Urinary bladder (tissue), 4 donors: ENCODE measurements around the gene ETV4. TPM values are rescaled to one million over a fixed set of nuclear protein-coding genes. Genes with fewer than 3 reads are reported as not detected.

Source experiments
- DNase-seq: peaks from one replicate; pipeline ENCODE4 v3.0.0-alpha.2; 2015; ENCODE audit errors: extremely low spot score
- H3K27ac ChIP-seq: one replicate; pipeline ENCODE4 v1.5.1; 2013; ENCODE audit warnings: low read depth, mild to moderate bottlenecking, moderate library complexity
- H3K36me3 ChIP-seq: one replicate; pipeline ENCODE4 v1.6.1; 2013; ENCODE audit warnings: mild to moderate bottlenecking, moderate library complexity; ENCODE audit not compliant: insufficient read depth
- H3K4me1 ChIP-seq: one replicate; pipeline ENCODE4 v1.6.1; 2013; ENCODE audit warnings: mild to moderate bottlenecking, moderate library complexity; ENCODE audit not compliant: insufficient read depth
- H3K4me3 ChIP-seq: one replicate; pipeline ENCODE4 v1.5.1; 2013; ENCODE audit warnings: low read depth, low read length
- WGBS: extraction: QIAGEN DNeasy Blood & Tissue Kit; methylation state at CpG from one replicate; pipeline ENCODE4 v1.1.7; 2013; 5-methylcytosine and 5-hydroxymethylcytosine counted together
- polyA plus RNA-seq: library from polyadenylated mRNA; stranded (reverse); fragments of 200-250 nt; gene quantifications from one replicate; pipeline ENCODE4 v1.2.3, GENCODE V29; 2013
- total RNA-seq: library from RNA; depleted of rRNA; stranded (reverse); fragments of >200 nt; gene quantifications from one replicate; pipeline ENCODE4 v1.2.3, GENCODE V29; 2014
- donor health status: healthy with polysubstance abuse.
- donor health status: healthy.

Gene ETV4
- total RNA-seq (0.95 TPM), polyA plus RNA-seq (1.2 TPM)

DNA sequence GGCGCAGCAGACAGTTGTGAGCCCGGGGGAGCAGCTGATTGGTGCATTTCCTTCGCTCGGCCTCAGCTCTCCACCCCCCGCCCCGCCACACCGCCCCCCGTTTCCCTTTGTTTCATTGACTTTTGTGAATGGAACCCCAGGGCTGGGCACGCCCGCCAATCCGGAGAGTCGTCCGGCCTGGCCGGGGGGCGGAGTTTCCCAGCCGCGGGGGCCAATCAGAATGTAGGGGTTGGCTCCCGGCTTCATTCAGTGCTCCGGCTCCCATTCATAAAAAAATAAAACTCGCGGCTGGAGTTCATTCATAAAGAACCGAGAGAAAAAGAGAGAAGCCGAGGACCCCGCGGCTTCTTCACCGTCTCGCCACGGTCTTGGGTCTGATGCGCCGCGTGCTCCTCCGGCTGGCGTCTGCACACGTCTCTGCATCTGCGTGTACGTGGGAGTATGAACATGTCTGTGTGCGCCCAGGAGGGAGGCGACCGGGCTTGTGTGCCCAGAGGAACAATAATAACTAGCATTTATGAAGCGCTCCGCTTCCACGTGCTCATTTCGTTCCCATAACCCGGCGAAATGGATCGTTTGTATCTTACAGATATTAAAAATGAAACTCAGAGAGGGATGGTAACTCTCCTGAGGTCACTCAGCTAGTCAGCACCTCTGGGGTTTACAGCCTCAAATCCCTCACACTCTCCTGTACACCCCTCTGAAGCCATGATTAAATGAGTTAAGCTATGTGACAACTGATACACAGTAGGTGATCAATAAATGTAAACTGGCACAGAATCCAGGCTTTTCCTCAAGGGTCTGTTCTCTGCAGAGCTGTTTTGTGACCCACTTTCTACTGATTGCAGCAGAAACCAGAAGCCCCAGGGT, at the start of gene ETV4:
Gene ETV4 (minus strand): TSS at position 22 of the 870 bp plus-strand sequence. CDS start 723 bp downstream, outside the sequence.
- Histone ChIP-seq H3K36me3 (no peaks in the 10 kb centered on the region), H3K27ac (no peak within 1 kb of the TSS), H3K4me3 (peak within 1 kb of the TSS; percentile 51), H3K4me1 (peaks cover 4% of the 10 kb centered on the region)
- under 1% methylated on average over 46 of the region's 46 CpGs for WGBS
- peak; percentile 87 for DNase-seq

DNA sequence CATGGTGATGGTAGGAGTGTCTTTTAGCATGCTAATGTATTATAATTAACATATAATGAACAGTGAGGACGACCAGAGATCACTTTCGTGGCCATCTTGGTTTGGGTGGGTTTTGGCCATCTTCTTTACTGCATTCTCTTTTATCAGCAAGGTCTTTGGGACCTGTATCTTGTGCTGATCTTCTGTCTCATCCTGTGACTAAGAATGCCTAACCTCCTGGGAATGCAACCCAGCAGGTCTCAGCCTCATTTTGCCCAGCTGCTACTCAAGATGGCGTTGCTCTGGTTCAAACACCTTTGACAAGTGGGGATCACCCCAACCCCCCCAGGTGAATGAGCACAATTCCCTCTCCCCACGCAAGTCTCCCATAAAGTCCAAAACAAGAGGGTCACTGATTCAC, 49.3 kb upstream of the ETV4 start:
- Histone ChIP-seq H3K4me1 (no peaks in the 10 kb centered on the region), H3K36me3 (no peaks in the 10 kb centered on the region), H3K27ac (no peak overlapping the region), H3K4me3 (no peak overlapping the region)
- 70% methylated on average over 4 of the region's 4 CpGs for WGBS
- DNase-seq, result no peak

DNA sequence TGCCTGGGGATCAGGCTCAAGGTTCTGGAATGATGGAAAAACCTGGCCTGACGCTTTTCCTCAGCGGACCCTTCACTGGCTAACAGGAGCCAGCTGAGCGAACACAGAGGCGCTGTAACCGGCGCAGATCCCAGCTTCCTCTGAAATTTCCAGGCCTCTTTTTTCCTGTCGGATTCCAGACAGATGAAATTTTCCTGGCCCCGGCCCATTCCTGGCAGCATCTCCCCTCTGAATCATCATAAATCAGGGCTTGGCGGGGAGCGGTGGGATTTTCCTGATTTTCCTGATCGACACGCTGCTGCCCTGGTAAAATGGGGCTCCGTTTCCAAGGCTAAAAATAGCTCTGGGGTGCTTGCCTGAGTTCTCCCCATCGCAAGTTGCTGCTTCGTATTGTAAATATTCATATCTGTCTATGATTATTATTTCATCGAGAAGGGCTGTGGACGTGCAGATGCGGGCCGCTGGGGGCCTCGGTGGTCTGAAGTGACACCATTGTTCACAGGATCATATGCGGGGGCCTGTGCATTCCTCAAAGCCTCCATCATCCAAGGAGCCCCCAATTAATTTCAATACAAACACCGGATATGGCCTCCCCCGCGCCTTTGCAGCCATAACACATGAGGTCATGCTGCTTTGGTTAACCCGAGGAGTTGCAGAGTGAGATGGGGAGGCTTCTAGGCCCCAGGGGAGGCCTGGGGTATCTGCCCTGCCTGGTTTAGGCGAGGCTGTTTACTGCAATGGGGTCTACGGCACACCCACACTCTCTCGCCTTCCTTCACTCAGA, 45.8 kb upstream of the ETV4 start:
- peaks cover 2% of the 10 kb centered on the region for H3K4me1 ChIP-seq
- H3K27ac ChIP-seq, result peak overlapping the region; percentile 62
- WGBS, result 22% methylated on average over 28 of the region's 28 CpGs
- no peaks in the 10 kb centered on the region for H3K36me3 ChIP-seq
- peak; percentile 69 for DNase-seq
- H3K4me3 ChIP-seq, result no peak overlapping the region

DNA sequence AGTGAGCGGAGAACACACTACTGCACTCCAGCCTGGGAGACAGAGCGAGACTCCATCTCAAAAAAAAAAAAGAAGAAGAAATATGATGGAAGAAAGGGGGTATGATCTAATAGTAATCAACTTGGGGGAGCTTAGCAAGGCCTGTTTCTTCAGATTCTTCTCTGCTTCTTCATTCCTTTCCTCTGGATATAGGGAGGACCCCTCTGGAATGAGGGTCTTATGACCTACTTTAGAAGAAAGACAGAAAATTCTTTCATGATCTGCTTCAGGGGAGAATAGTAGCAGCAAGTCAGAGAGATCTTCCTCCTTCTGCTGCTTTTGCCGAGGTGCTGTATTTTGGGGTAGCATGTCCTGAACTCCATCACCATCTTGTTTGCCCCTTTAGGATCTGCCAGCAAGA, 44.9 kb upstream of the ETV4 start:
- WGBS, result 92% methylated on average over 3 of the region's 3 CpGs
- no peak overlapping the region for H3K4me3 ChIP-seq
- no peak overlapping the region for H3K27ac ChIP-seq
- no peaks in the 10 kb centered on the region for H3K36me3 ChIP-seq
- no peak for DNase-seq
- H3K4me1 ChIP-seq, result peaks cover 2% of the 10 kb centered on the region

DNA sequence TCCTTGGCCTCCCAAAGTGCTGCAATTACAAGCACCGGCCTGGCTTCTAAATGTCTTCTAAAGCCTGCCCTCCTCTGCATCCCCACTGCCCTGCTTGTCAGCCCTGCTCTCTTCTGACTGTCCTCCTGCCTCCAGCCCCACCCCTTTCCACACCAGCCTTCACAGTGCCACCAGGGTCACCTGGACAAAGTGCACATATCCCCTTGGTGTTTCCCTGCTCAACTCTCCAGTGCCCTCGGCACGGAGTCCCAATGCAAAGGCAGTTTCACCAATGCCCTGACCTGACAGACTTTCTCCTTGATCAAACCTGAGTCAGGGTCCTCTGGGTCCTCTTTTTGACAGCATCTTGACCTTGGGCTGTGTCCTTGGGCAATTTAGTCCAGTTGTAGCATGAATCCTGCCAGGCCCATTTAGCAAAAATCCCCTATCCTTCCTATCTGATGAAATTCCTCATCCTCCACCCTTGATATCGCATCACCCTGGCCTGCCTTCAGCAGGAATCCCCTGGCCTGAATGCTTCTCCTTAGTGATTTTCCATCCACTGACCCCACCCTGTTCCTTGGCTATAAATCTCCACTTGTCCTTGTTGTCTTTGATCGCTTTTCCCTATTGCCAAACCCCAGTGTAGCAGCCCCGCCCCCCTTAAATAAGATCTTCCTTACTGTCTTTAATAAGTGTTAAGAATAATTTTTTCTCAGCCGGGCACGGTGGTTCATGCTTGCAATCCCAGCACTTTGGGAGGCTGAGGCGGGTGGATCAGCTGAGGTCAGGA, 42.7 kb upstream of the ETV4 start:
- WGBS, result 89% methylated on average over 9 of the region's 9 CpGs
- Histone ChIP-seq H3K4me1 (peaks cover 2% of the 10 kb centered on the region), H3K27ac (no peak overlapping the region), H3K36me3 (no peaks in the 10 kb centered on the region), H3K4me3 (no peak overlapping the region)
- no peak for DNase-seq

DNA sequence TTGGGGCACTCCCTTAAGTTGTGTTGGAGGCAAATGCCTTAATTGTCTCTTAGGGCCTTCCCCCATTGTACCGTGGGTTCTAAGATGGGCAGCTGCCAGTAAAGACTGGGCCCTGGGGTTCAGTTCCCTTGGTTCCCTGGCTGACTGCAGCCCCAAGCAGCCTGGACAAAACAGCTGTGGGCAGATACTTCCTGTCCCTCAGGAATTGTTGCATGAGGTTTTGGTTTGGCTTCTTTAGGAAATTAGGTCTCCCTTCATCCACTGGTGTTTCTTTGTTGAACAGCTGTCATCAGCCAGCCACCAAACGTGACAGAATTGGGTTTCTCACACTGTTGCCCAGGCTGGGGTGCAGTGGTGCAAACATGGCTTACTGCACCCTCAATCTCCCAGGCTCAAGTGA, 42.0 kb upstream of the ETV4 start:
- H3K36me3 ChIP-seq, result no peaks in the 10 kb centered on the region
- WGBS, result 73% methylated on average over 2 of the region's 2 CpGs
- no peak for DNase-seq
- no peak overlapping the region for H3K27ac ChIP-seq
- H3K4me1 ChIP-seq, result peaks cover 2% of the 10 kb centered on the region
- no peak overlapping the region for H3K4me3 ChIP-seq

DNA sequence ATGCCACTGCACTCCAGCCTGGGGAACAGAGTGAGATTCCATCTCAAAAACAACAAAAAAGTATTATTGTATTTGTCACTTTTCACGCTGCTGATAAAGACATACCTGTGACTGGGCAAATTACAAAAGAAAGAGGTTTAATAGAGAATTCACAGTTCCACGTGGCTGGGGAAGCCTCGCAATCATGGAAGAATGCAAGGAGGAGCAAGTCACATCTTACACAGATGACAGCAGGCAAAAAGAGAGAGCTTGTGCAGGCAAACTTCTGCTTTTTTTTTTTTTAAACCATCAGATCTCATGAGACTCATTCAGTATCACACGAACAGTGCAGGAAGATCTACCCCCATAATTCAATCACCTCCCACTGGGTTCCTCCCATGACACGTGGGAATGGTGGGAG, 41.5 kb upstream of the ETV4 start:
- WGBS, result 89% methylated on average over 5 of the region's 5 CpGs
- Histone ChIP-seq H3K4me3 (no peak overlapping the region), H3K27ac (no peak overlapping the region)

DNA sequence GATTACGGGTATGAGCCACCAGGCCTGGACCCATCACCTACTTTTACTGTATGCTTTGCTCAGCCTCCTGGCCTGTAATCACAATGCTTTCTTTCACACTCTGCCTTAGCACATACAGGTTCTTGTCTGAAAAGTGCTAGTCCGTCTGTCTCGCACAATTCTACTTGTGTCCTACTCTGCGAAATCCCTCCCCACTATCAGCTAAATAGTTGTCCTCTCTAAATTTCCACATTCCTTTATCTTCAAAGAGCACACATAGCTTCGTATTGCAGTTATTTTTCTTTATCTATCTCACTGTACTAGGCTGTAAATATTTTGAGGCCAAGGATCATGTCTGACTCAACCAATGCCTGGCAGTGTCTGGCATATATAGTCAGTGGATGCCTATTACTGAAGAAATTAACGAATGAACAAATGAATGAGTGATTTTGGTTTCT, 38.5 kb upstream of the ETV4 start:
- WGBS, result 88% methylated on average over 6 of the region's 6 CpGs
- no peak for DNase-seq
- Histone ChIP-seq H3K4me3 (no peak overlapping the region), H3K36me3 (no peaks in the 10 kb centered on the region), H3K27ac (no peak overlapping the region), H3K4me1 (peaks cover 2% of the 10 kb centered on the region)

More for the DNA sequence above, 41.5 kb upstream of the ETV4 start:
- H3K4me1 ChIP-seq, result peaks cover 2% of the 10 kb centered on the region
- no peaks in the 10 kb centered on the region for H3K36me3 ChIP-seq
- DNase-seq, result no peak

DNA sequence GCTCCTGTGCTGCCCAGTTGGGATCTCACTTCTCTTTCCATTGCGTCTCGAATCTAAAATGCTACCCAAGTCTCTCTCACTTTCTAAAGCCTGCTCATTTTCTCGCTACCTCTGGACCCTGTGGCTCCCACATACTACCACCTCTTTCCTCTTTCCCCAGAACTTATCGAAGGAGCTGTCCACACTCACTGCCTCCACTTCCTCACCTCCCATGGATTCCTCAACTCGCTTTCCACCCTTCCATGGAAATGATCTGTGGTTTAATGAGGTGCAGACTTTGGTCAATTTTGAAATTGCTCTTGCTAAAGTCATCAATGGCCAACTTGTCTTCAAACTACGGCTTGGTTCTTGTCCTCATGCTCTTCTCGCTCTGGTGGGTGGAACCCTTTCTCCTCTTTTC, 37.2 kb upstream of the ETV4 start:
- no peak overlapping the region for H3K27ac ChIP-seq
- peaks cover 2% of the 10 kb centered on the region for H3K4me1 ChIP-seq
- DNase-seq, result no peak
- WGBS, result 92% methylated on average over 7 of the region's 7 CpGs
- H3K4me3 ChIP-seq, result no peak overlapping the region
- H3K36me3 ChIP-seq, result no peaks in the 10 kb centered on the region

DNA sequence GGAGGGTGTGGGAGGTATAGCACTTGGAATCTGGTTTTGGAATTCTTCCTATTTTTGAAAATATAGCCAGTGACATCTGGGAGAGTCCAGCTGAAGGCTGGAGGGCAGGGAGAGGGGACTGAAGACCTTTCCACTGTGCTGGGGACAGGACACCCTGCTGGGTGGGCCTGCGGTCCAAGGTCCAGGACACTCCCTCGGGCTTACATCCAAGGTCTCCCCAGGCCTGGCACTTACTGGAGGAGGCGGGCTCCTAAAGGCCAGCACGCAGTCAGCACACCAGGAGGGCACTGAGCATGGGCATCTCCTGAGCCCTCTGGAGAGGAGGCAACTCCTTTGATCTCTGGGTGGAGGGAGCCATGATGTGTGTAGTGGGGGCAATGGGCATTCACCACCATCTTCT, 35.5 kb upstream of the ETV4 start:
- WGBS, result 86% methylated on average over 4 of the region's 4 CpGs
- no peak overlapping the region for H3K27ac ChIP-seq
- no peaks in the 10 kb centered on the region for H3K4me1 ChIP-seq
- H3K36me3 ChIP-seq, result no peaks in the 10 kb centered on the region
- no peak for DNase-seq
- H3K4me3 ChIP-seq, result no peak overlapping the region

DNA sequence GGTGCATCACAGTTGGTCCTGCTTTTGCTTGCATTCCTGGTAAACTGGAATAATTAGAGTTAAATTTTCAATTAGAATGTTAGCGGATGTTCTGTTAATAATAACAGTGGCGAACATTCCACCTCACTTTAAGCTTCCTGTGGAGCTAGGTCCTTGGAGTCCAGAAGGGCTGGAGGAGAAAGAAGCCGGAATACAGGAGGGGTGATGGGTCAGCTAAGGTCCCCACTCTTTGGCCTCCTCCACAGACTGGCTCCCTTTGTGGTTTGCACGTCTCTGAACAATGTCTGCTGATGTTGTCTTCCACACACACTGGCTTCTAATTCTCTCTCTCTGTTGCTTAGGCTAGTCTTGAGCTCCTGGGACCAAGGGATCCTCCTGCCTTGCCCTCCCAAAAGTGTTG, 35.0 kb upstream of the ETV4 start:
- Histone ChIP-seq H3K36me3 (no peaks in the 10 kb centered on the region), H3K4me3 (no peak overlapping the region), H3K27ac (no peak overlapping the region), H3K4me1 (no peaks in the 10 kb centered on the region)
- DNase-seq, result no peak
- 81% methylated on average over 4 of the region's 4 CpGs for WGBS

DNA sequence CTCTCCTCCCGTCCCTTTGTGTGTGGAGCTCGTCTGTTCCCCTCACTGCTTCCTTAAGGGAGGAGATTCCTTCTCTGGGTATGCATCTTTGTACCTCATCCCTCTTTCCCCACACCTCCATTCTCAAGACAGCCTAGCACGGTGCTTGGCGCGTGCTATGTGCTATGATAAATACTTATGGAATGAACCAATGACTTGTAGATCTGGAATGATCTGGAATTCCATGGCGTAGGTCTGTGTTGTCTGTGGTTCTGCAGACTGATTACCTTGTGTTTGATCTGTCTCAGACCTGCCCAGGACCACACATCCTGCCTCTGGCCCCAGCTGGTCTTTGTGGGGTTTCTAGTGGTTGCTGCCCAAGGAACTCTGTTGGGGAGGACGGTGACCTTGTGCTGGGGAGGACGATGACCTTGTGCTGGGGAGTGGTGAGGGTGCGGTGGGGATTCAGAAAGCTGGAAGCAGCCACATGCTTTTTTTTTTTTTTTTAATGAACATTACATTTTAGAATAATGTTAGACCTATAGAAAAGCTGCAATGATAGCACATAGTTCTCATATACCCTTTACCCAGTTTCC, 33.5 kb upstream of the ETV4 start:
- H3K36me3 ChIP-seq, result no peaks in the 10 kb centered on the region
- H3K4me3 ChIP-seq, result no peak overlapping the region
- 81% methylated on average over 9 of the region's 9 CpGs for WGBS
- no peak for DNase-seq
- H3K27ac ChIP-seq, result no peak overlapping the region
- H3K4me1 ChIP-seq, result no peaks in the 10 kb centered on the region
